Nephron progenitor cell (in vitro differentiated cells): ENCODE results near the gene WDR74.

Experiments used
- DNase-seq: peaks from one replicate; pipeline ENCODE4 v3.0.0; 2021
- H3K27ac Mint-ChIP-seq: 2 replicates; pipeline ENCODE4 v1.8.0; 2021; ENCODE audit warnings: mild to moderate bottlenecking, moderate library complexity, mixed read lengths
- H3K27me3 Mint-ChIP-seq: 2 replicates; pipeline ENCODE4 v1.8.0; 2021; ENCODE audit warnings: mild to moderate bottlenecking, low read depth, mixed read lengths; ENCODE audit not compliant: poor library complexity
- H3K36me3 Mint-ChIP-seq: 2 replicates; pipeline ENCODE4 v1.8.0; 2021; ENCODE audit warnings: low read depth, mixed read lengths
- H3K4me1 Mint-ChIP-seq: 2 replicates; pipeline ENCODE4 v1.8.0; 2021; ENCODE audit warnings: mixed read lengths
- H3K4me3 Mint-ChIP-seq: 2 replicates; pipeline ENCODE4 v1.8.0; 2021; ENCODE audit warnings: mild to moderate bottlenecking, moderate library complexity, mixed read lengths
- H3K9me3 Mint-ChIP-seq: 2 replicates; pipeline ENCODE4 v1.8.0; 2021; ENCODE audit warnings: mild to moderate bottlenecking, moderate library complexity, mixed read lengths
- TF ChIP-seq, protein P1 (sequence below): fragments of 200-600 bp; sonication (generic); IDR thresholded peaks from 2 replicates; pipeline ENCODE4 v1.5.0; 2021; ENCODE audit warnings: antibody characterized with exemption

Gene WDR74

DNA sequence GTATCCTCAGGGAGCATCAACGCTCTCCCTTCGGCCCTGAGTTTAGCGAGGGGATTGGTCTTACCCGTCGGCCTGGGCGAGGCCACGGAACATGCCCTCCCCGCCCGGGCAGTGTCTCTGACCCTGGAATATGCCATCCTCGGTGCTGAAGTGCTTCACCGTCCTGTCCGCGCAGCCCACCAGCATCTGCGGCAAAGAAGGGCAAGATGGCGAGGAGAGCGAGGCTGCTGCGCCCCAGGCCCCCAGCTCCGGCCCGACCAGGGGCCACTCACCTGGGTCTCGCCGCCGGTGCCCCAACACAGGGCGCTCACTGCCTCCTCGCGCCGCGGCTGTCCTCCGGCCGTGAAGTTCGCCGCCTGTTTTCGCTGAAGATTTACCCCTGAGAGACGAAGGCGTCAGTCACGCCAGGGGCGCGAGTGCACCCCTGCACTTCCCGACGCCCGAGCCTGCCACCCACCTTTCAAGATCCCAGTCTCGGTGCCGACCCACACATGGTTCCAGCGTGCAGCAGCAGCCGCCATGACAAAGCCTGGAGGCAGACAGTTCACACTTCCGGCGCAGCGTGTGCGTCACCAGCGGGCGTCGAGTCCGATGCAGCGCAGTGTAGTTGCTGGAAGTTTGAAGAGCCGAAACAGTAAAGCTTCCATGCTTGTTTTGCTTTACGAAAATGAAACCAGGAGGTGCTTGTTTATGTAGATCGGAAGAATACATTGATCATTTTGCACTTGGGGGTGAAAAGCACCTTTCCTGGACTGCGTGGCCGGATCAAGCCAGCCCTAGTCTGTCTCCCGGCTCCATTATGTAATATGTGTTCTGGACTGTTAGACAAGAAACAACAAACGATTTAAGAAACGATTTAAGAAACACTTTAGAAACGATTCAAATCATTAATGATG is at the start of gene WDR74:
Gene WDR74, minus strand, starts transcription at position 541 of the 896 bp plus-strand sequence. Its CDS starts 20 bp downstream, at position 521.
- H3K27ac Mint-ChIP-seq: no peak within 1 kb of the TSS
- no peak within 1 kb of the TSS for H3K4me3 Mint-ChIP-seq
- H3K9me3 Mint-ChIP-seq: peaks cover 4% of the 10 kb centered on the region
- peak; percentile 82 for DNase-seq
- H3K36me3 Mint-ChIP-seq: peaks cover 24% of the 10 kb centered on the region
- TF ChIP-seq, protein P1, sequence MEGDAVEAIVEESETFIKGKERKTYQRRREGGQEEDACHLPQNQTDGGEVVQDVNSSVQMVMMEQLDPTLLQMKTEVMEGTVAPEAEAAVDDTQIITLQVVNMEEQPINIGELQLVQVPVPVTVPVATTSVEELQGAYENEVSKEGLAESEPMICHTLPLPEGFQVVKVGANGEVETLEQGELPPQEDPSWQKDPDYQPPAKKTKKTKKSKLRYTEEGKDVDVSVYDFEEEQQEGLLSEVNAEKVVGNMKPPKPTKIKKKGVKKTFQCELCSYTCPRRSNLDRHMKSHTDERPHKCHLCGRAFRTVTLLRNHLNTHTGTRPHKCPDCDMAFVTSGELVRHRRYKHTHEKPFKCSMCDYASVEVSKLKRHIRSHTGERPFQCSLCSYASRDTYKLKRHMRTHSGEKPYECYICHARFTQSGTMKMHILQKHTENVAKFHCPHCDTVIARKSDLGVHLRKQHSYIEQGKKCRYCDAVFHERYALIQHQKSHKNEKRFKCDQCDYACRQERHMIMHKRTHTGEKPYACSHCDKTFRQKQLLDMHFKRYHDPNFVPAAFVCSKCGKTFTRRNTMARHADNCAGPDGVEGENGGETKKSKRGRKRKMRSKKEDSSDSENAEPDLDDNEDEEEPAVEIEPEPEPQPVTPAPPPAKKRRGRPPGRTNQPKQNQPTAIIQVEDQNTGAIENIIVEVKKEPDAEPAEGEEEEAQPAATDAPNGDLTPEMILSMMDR: no peak
- H3K27me3 Mint-ChIP-seq: peaks cover 5% of the 10 kb centered on the region
- H3K4me1 Mint-ChIP-seq: peaks cover 27% of the 10 kb centered on the region

GRCh38 chr11:62889126-62889483 is 49.7 kb upstream of the WDR74 start:
- peak overlapping the region; percentile 23 for H3K4me3 Mint-ChIP-seq
- H3K27me3 Mint-ChIP-seq: peaks cover 5% of the 10 kb centered on the region
- TF ChIP-seq, protein P1: no peak
- no peak for DNase-seq
- peak overlapping the region; percentile 99 for H3K27ac Mint-ChIP-seq
- no peaks in the 10 kb centered on the region for H3K9me3 Mint-ChIP-seq
- H3K4me1 Mint-ChIP-seq: peaks cover 65% of the 10 kb centered on the region
- H3K36me3 Mint-ChIP-seq: peaks cover 54% of the 10 kb centered on the region

GRCh38 chr11:62888406-62888805 is 49.0 kb upstream of the WDR74 start:
- TF ChIP-seq, protein P1: no peak
- Mint-ChIP-seq H3K27me3 (peaks cover 3% of the 10 kb centered on the region), H3K4me3 (no peak overlapping the region), H3K36me3 (peaks cover 61% of the 10 kb centered on the region), H3K4me1 (peaks cover 72% of the 10 kb centered on the region), H3K27ac (peak overlapping the region; percentile 99), H3K9me3 (no peaks in the 10 kb centered on the region)
- DNase-seq: no peak

DNA sequence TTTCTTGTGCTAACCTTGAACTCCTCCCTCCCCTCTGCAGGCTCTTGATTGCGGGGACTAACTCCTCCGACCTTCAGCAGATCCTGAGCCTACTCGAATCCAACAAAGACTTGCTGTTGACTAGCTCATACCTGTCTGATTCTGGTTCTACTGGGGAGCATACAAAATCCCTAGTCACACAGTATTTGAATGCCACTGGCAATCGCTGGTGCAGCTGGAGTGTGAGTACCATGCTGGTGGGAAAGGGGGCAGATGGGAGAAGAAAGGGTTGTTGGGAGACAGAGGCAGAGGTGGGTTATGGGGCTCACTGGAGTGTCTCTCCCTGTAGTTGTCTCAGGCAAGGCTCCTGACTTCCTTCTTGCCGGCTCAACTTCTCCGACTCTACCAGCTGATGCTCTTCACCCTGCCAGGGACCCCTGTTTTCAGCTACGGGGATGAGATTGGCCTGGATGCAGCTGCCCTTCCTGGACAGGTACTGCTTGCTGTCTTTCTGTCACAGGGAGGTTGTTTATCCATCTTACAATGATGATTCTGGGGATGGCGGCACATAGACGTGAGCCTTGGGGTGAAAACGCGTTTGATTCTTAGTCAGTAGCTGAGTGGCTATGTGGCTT is 45.9 kb upstream of the WDR74 start:
- TF ChIP-seq, protein P1: no peak
- H3K27ac Mint-ChIP-seq: peak overlapping the region; percentile 93
- DNase-seq: no peak
- no peak overlapping the region for H3K4me3 Mint-ChIP-seq
- no peaks in the 10 kb centered on the region for H3K27me3 Mint-ChIP-seq
- peaks cover 77% of the 10 kb centered on the region for H3K36me3 Mint-ChIP-seq
- peaks cover 84% of the 10 kb centered on the region for H3K4me1 Mint-ChIP-seq
- no peaks in the 10 kb centered on the region for H3K9me3 Mint-ChIP-seq

DNA sequence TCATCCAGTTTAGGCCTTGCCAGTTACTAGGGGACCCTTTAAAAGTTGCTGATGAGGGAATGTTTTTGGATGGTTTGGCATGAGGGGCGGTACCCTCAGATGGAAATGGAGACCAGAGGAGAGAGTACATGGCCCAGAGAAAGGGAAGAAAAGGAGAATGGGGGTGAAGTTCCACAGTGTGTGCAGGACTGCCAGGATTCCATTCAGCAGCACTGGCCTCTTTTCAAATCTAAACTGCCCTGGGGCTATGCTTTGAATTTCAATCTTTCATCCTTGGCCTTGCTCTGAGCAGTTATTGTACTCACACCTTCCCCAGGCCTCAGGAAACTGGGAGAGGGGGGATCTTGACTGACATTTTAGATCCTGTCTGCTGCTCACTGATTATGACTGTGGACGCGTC is 44.3 kb upstream of the WDR74 start:
- Mint-ChIP-seq H3K4me3 (peak overlapping the region; percentile 100), H3K27me3 (no peaks in the 10 kb centered on the region), H3K4me1 (peaks cover 79% of the 10 kb centered on the region), H3K9me3 (no peaks in the 10 kb centered on the region), H3K36me3 (peaks cover 70% of the 10 kb centered on the region), H3K27ac (peak overlapping the region; percentile 84)
- no peak for DNase-seq
- TF ChIP-seq, protein P1: no peak
